ENCODE measurements around the gene PINK1. TPM values are rescaled to one million over a fixed set of nuclear protein-coding genes. Genes with fewer than 3 reads are reported as not detected.

PINK1 gene
- total RNA-seq, 4 donors from 2014 or later: 149 to 173 (median 161) TPM

GRCh38 chr1:20697563-20697962 lies 64.3 kb downstream of the PINK1 start:
- no peak overlapping the region for H3K4me3 ChIP-seq (ENCODE audit: low read depth, poor library complexity, severe bottlenecking)
- DNase-seq (ENCODE audit: low spot score in 2 of 2): no peak
- intact Hi-C loops (cut with DNase I; ENCODE audit: low total_unique reads): loop anchor here (10.0 kb wide), 1 partner anchor 497 kb away; no protein-coding TSS in a partner anchor
- WGBS, 2 donors: 76 to 82% methylated on average over 11 to 12 of the region's 12 CpGs
- TF ChIP-seq, protein P1, sequence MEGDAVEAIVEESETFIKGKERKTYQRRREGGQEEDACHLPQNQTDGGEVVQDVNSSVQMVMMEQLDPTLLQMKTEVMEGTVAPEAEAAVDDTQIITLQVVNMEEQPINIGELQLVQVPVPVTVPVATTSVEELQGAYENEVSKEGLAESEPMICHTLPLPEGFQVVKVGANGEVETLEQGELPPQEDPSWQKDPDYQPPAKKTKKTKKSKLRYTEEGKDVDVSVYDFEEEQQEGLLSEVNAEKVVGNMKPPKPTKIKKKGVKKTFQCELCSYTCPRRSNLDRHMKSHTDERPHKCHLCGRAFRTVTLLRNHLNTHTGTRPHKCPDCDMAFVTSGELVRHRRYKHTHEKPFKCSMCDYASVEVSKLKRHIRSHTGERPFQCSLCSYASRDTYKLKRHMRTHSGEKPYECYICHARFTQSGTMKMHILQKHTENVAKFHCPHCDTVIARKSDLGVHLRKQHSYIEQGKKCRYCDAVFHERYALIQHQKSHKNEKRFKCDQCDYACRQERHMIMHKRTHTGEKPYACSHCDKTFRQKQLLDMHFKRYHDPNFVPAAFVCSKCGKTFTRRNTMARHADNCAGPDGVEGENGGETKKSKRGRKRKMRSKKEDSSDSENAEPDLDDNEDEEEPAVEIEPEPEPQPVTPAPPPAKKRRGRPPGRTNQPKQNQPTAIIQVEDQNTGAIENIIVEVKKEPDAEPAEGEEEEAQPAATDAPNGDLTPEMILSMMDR (IDR thresholded peaks at IDR 0.05): no peak
- no peak for TF ChIP-seq POLR2A (IDR thresholded peaks at IDR 0.05)

DNA sequence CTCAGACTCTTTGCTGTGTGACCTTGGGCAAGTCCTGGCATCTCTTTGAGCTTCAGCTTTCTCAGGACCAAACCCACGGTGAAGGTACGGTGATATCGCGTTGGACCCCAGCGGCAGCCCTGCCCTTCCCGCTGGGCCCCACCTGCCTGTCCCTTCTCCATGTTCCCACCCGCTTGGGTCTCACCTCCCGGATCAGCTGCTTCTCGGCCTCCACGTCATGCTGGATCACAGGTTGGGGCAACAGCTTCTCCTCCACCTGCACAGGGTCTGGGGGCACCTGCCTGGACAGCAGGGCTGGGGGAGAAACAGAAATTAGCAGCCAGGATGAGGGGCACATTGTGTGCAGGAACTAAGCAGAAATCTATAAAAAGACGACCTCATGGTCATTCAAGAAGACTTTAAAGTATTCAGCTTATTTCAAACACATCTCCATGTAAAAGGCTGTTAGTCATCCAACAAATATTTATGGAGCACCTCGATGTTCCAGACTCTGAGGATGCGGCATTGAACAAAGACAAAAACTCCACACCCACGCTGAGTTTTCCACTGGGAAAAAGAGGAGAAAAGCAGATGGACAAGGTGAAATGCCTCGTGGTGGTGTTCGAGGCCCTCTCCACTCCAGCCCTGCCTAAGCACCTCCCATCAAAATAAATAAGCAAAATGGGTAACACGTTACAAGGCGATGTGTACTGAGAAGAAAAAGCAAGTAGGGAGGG lies 65.1 kb downstream of the PINK1 start:
- intact Hi-C loops (cut with DNase I; ENCODE audit: low total_unique reads): loop anchor here (10.0 kb wide), 1 partner anchor 496 kb away; no protein-coding TSS in a partner anchor
- DNase-seq (ENCODE audit: low spot score in 2 of 2): no peak
- 83 to 84% methylated on average over 18 of the region's 18 CpGs for WGBS, 2 donors
- H3K4me3 ChIP-seq (ENCODE audit: low read depth, poor library complexity, severe bottlenecking): no peak overlapping the region
- no peak for TF ChIP-seq POLR2A (IDR thresholded peaks at IDR 0.05)
- TF ChIP-seq, protein P1 (IDR thresholded peaks at IDR 0.05): no peak

GRCh38 chr1:20699558-20699957 lies 66.3 kb downstream of the PINK1 start:
- 71 to 74% methylated on average over 9 of the region's 9 CpGs for WGBS, 2 donors
- H3K4me3 ChIP-seq (ENCODE audit: low read depth, poor library complexity, severe bottlenecking): no peak overlapping the region
- intact Hi-C loops (cut with DNase I; ENCODE audit: low total_unique reads): loop anchor here (10.0 kb wide), 1 partner anchor 495 kb away; no protein-coding TSS in a partner anchor
- no peak for TF ChIP-seq POLR2A (IDR thresholded peaks at IDR 0.05)
- TF ChIP-seq, protein P1 (IDR thresholded peaks at IDR 0.05): no peak
- no peak for DNase-seq (ENCODE audit: low spot score in 2 of 2)

DNA sequence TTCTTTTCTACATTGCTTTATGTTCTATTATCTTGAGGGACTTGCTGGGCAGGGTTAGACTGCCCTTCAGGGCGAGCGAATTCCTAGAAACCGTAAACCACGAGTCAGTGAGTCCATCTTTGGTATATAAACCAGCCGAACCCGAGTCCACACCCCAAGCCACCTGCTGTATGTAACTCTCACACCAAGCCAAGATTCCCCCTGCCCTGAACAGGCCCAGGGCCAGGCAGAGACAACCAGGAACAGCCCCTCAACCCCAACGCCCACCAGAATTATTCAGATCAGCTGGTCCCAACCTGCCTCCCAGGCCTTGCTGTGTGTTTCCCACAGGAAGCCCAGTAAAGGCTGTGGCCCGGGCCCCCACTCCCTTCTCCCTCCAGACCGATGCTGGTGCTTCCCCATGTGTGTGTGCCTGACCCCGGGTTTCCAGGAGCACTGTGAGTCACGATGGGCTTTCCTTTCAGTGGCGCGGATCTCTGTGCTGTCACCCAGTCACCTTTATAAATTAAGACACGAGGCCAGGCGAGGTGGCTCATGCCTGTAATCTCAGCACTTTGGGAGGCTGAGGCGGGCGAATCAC lies 67.5 kb downstream of the PINK1 start:
- intact Hi-C loops (cut with DNase I; ENCODE audit: low total_unique reads): no loop called here
- TF ChIP-seq, protein P1 (IDR thresholded peaks at IDR 0.05): no peak
- no peak for TF ChIP-seq POLR2A (IDR thresholded peaks at IDR 0.05)
- 82 to 89% methylated on average over 17 of the region's 17 CpGs for WGBS, 2 donors
- H3K4me3 ChIP-seq (ENCODE audit: low read depth, poor library complexity, severe bottlenecking): no peak overlapping the region
- no peak for DNase-seq (ENCODE audit: low spot score in 2 of 2)

Other genes with a start within 250 kb of the PINK1 start
- gene CAMK2N1, start 147.2 kb upstream of the PINK1 start, total RNA-seq: 10 to 100 TPM in 2 of 4 donors, 1 to 10 TPM in 2; 3.8 to 13.3 (median 8.4) TPM
- 10 to 100 TPM; 32.7 to 46.2 (median 37.4) TPM for gene MUL1, start 125.3 kb upstream of the PINK1 start, total RNA-seq
- under 1 TPM in 2 of 4 donors, not detected in 2; 0.15 to 0.62 TPM for gene FAM43B, start 80.9 kb upstream of the PINK1 start, total RNA-seq
- gene CDA, start 44.4 kb upstream of the PINK1 start, total RNA-seq: 10 to 100 TPM in 3 of 4 donors, 1 to 10 TPM in 1; 5.3 to 24.1 (median 18.5) TPM
- gene DDOST, start 27.9 kb downstream of the PINK1 start, total RNA-seq: 100 to 1,000 TPM in 2 of 4 donors, 10 to 100 TPM in 2; 72.4 to 146 (median 113) TPM
- 1 to 10 TPM in 3 of 4 donors, under 1 TPM in 1; 0.30 to 5.7 (median 2.2) TPM for gene KIF17, start 84.5 kb downstream of the PINK1 start, total RNA-seq
- gene SH2D5, start 99.2 kb downstream of the PINK1 start, total RNA-seq: 1 to 10 TPM in 1 of 4 donors, under 1 TPM in 3; 0.11 to 1.0 (median 0.18) TPM
- 100 to 1,000 TPM; 154 to 242 (median 190) TPM for gene HP1BP3, start 153.8 kb downstream of the PINK1 start, total RNA-seq

Data from lower leg skin (tissue), 4 donors.